ENCODE results near the gene RIT2. TPM values are rescaled to one million over a fixed set of nuclear protein-coding genes. Genes with fewer than 3 reads are reported as not detected.

The RIT2 gene
- total and polyA plus RNA-seq, 7 donors = not detected

DNA sequence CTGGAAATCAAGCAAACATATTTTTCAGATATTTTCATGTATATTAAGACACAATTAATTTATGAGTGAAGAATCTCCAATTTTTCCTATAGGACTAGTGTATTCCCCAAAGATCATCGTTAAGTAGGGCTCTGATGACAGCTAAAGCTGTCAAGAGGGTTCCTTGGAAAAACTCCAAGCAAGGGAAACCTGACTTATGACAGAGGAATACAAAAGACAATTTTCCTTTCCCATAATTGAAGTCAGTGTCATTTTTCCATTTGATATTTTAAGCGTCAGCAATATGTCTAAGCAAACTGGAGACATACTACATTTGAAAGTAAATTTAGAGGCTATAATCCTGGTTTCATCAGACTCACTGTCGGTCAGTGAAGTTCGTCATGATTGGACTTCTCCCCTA lies 36.1 kb downstream of the RIT2 start:
- ATAC-seq (no peak), DNase-seq (no peak)
- Histone ChIP-seq H3K27ac (no peak overlapping the region), H3K4me1 (no peaks in the 10 kb centered on the region), H3K27me3 (ENCODE audit: insufficient read depth in 3 of 3, low read length in 2 of 3) (no peaks in the 10 kb centered on the region), H3K36me3 (ENCODE audit: insufficient read depth in 1 of 2, low read depth in 1 of 2) (no peaks in the 10 kb centered on the region), H3K9me3 (no peaks in the 10 kb centered on the region), H3K4me3 (no peak overlapping the region)
- no peak for TF ChIP-seq CTCF (IDR thresholded peaks at IDR 0.05)
- intact Hi-C loops (cut with DNase I) = no loop called here
- WGBS, 3 donors = 70 to 75% (median 70%) methylated on average over 4 of the region's 4 CpGs

GRCh38 chr18:43078478-43079092 lies 36.9 kb downstream of the RIT2 start:
- Histone ChIP-seq H3K27me3 (ENCODE audit: insufficient read depth in 3 of 3, low read length in 2 of 3) (no peaks in the 10 kb centered on the region), H3K4me3 (no peak overlapping the region), H3K4me1 (no peaks in the 10 kb centered on the region), H3K27ac (no peak overlapping the region), H3K9me3 (no peaks in the 10 kb centered on the region), H3K36me3 (ENCODE audit: insufficient read depth in 1 of 2, low read depth in 1 of 2) (no peaks in the 10 kb centered on the region)
- DNase-seq (no peak), ATAC-seq (no peak)
- intact Hi-C loops (cut with DNase I) = no loop called here
- WGBS, 3 donors = 50 to 58% (median 58%) methylated on average over 7 of the region's 7 CpGs
- TF ChIP-seq CTCF (IDR thresholded peaks at IDR 0.05) = no peak

DNA sequence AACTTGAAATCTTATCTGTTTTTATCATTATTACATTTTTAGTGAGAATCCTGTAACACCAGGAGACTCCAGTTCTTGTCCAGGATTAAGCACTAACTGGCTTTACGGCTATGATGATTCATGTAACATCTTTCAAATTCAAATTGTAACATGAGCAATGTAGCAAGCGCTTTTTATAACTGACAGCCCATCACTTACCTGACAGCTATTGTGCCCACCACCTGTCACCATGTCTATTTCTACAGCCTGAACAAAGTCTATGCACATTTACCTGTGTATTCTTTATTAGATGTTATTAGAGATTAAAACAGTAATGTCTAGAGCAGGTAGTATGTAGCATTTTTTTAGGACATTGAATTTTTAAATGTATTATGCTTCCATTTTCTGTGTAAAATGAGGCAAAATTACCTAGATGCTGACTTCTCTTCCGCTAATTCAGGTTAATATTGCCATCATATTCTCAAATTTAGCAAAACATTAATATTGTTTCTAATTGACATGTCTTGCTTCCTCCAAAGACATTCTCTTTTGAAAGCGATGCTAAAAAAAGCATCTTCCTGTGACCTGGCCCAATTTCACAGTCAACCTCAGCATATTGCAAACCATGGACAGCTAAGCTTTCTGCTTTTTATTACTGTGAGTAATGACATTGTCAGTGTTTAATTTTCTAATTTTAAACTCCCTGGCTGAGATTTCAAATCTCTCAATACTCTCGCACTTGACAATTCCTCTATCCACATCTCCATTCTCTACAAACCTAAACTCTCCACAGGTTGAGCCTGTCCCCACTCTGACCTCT lies 37.8 kb downstream of the RIT2 start:
- intact Hi-C loops (cut with DNase I) = no loop called here
- DNase-seq = no peak
- no peaks in the 10 kb centered on the region for H3K4me1 ChIP-seq
- H3K27me3 ChIP-seq (ENCODE audit: insufficient read depth in 3 of 3, low read length in 2 of 3) = no peaks in the 10 kb centered on the region
- H3K27ac ChIP-seq = no peak overlapping the region
- no peak overlapping the region for H3K4me3 ChIP-seq
- WGBS, 3 donors = 61 to 77% (median 63%) methylated on average over 5 of the region's 5 CpGs
- TF ChIP-seq CTCF (IDR thresholded peaks at IDR 0.05) = no peak
- no peaks in the 10 kb centered on the region for H3K36me3 ChIP-seq (ENCODE audit: insufficient read depth in 1 of 2, low read depth in 1 of 2)
- H3K9me3 ChIP-seq = no peaks in the 10 kb centered on the region
- no peak for ATAC-seq

- 89 to 94% (median 92%) methylated on average over 1 of the region's 1 CpG for WGBS, 3 donors
- Histone ChIP-seq H3K36me3 (ENCODE audit: insufficient read depth in 1 of 2, low read depth in 1 of 2) (no peaks in the 10 kb centered on the region), H3K27ac (no peak overlapping the region), H3K4me3 (no peak overlapping the region), H3K9me3 (no peaks in the 10 kb centered on the region), H3K27me3 (ENCODE audit: insufficient read depth in 3 of 3, low read length in 2 of 3) (no peaks in the 10 kb centered on the region), H3K4me1 (no peaks in the 10 kb centered on the region)
- no peak for TF ChIP-seq CTCF (IDR thresholded peaks at IDR 0.05)
- intact Hi-C loops (cut with DNase I) = no loop called here
- DNase-seq (no peak), ATAC-seq (no peak)
Observed at GRCh38 chr18:43073771-43074170, 41.7 kb downstream of the RIT2 start.

Measured in psoas muscle (tissue), 8 donors.